ENCODE data around the gene CENPQ.

CENPQ gene

DNA sequence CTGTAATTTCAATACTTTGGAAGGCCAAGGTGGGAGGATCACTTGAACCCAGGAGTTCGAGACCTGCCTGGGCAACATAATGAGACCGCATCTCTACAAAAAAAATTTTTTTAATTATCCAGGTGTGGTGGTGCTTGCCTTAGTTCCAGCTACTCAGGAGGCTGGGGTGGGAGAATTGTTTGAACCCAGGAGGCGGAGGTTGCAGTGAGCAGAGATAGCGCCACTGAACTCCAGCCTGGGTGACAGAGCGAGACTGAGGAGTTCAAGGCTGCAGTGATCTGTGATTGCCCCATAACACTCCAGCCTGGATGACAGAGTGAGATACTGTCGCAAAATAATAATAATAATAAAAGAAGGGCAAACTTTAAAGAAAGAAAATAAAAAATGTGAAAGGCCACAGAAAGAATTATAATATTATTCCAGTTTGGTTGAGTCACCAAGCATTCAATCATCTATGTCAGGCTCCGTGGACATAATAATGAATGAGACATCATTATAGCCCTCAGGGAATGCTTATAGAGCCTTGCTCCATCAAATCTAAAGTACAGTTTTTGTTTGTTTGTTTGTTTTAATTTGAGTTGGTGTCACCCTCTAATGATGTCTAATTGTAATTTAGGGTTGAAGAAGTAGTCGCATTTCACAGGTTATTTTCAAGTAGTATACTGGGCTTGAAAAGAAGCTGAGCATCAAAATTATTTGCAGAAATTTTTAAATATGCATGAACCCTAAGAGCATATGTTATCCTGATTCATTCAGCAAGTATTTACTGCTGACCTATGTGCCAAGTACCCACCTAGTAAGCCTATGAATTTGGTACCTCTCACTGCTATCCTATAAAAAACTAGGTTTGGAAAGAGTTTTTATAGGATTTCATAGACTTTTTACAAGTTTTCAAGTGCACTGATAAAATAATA, 51.7 kb downstream of the CENPQ start:
- no peaks in the 10 kb centered on the region for H3K4me1 ChIP-seq
- in situ Hi-C loops (cut with MboI; ENCODE audit: low sequenced_read_pairs): no loop called here
- no peaks in the 10 kb centered on the region for H3K36me3 ChIP-seq (replicated peaks)
- no peaks in the 10 kb centered on the region for H3K9me3 ChIP-seq
- DNase-seq (ENCODE audit: low spot score in 2 of 2): no peak
- no peak overlapping the region for H3K4me3 ChIP-seq
- H3K27me3 ChIP-seq (ENCODE audit: low read depth): no peaks in the 10 kb centered on the region

DNA sequence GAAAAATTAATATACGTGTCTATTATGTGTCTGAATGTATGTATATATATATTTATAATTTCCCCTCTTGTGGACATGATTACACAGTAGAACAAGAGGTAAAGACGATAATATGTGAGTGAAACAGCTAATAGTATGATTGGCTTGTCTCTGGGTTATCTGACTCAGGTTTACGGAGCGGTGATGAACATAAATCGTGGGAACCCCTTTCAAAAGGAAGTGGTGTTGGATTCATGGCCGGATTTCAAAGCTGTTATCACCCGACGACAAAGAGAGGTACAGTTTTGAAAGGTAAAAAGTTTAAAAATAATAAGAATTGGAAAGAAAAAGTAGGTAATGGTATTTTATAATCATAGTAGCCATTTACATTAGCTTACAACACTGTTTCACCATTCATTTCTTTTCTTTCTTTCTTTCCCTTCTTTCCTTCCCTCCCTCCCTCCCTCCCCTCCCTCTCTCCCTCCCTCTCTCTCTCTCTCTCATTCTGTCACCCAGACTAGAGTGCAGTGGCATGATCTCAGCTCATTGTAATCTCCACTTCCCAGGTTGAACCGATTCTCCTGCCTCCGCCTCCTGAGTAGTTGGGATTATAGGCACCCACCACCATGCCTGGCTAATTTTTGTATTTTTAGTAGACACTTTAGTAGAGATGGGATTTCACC, 52.4 kb downstream of the CENPQ start:
- no peaks in the 10 kb centered on the region for H3K27me3 ChIP-seq (ENCODE audit: low read depth)
- in situ Hi-C loops (cut with MboI; ENCODE audit: low sequenced_read_pairs): no loop called here
- H3K9me3 ChIP-seq: no peaks in the 10 kb centered on the region
- H3K36me3 ChIP-seq (replicated peaks): no peaks in the 10 kb centered on the region
- H3K4me1 ChIP-seq: no peaks in the 10 kb centered on the region
- no peak overlapping the region for H3K4me3 ChIP-seq
- no peak for DNase-seq (ENCODE audit: low spot score in 2 of 2)

DNA sequence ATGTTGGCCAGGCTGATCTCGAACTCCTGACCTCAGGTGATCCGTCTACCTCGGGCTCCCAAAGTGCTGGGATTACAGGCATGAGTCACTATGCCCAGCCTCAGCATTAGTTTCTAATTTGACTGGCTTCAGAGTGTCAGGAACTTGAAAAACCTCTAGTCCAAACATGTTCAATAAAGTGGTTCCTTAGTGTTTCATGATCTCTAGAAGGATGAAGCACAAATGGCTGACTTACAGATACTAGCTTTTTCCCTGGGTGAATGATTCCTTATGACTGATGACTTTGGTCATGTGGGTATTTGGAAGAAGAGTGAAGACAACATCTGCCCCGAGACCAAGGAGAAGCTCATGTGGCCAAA, 53.0 kb downstream of the CENPQ start:
- no peak for DNase-seq (ENCODE audit: low spot score in 2 of 2)
- no peaks in the 10 kb centered on the region for H3K36me3 ChIP-seq (replicated peaks)
- no peak overlapping the region for H3K4me3 ChIP-seq
- H3K27me3 ChIP-seq (ENCODE audit: low read depth): no peaks in the 10 kb centered on the region
- in situ Hi-C loops (cut with MboI; ENCODE audit: low sequenced_read_pairs): no loop called here
- no peaks in the 10 kb centered on the region for H3K9me3 ChIP-seq
- no peaks in the 10 kb centered on the region for H3K4me1 ChIP-seq

DNA sequence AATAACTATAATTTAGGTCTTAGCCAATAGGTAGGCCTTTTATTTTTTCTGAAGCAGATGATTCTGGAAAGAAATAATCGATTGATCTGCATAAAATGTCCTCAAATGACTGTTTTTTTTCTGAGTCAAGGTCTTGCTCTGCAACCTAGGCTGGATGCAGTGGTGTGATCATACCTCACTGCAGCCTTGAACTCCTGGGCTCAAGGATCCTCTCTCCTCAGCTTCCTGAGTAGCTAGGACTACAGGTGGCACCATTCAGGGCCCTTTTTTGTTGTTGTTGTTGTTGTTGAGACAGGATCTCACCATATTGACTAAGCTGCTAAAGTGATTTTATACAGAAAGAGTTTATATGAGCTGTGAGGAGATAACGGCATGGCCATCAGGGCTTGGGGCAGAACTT, 54.7 kb downstream of the CENPQ start:
- no peak for DNase-seq (ENCODE audit: low spot score in 2 of 2)
- no peak overlapping the region for H3K4me3 ChIP-seq
- H3K27me3 ChIP-seq (ENCODE audit: low read depth): no peaks in the 10 kb centered on the region
- in situ Hi-C loops (cut with MboI; ENCODE audit: low sequenced_read_pairs): no loop called here
- no peaks in the 10 kb centered on the region for H3K4me1 ChIP-seq
- no peaks in the 10 kb centered on the region for H3K36me3 ChIP-seq (replicated peaks)
- no peaks in the 10 kb centered on the region for H3K9me3 ChIP-seq

DNA sequence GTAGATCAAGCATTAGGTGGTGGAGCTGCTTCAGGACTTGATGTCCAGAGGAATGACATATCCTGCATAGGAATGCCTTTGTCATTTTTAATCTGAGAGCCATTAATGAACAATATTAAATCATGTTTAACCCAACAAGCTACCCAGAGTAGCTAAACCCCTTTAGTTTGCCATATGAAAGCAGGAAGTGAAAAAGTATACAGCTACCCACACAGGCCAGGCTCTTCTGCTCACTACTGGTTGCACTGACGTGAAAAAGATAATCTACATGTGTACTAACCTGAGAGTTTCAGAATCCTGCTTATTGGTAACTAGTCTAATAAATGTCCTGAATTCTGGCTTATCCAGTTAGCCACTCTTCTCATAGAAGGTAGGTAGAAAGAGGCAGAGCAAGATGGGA, 56.5 kb downstream of the CENPQ start:
- in situ Hi-C loops (cut with MboI; ENCODE audit: low sequenced_read_pairs): no loop called here
- no peak overlapping the region for H3K4me3 ChIP-seq

DNA sequence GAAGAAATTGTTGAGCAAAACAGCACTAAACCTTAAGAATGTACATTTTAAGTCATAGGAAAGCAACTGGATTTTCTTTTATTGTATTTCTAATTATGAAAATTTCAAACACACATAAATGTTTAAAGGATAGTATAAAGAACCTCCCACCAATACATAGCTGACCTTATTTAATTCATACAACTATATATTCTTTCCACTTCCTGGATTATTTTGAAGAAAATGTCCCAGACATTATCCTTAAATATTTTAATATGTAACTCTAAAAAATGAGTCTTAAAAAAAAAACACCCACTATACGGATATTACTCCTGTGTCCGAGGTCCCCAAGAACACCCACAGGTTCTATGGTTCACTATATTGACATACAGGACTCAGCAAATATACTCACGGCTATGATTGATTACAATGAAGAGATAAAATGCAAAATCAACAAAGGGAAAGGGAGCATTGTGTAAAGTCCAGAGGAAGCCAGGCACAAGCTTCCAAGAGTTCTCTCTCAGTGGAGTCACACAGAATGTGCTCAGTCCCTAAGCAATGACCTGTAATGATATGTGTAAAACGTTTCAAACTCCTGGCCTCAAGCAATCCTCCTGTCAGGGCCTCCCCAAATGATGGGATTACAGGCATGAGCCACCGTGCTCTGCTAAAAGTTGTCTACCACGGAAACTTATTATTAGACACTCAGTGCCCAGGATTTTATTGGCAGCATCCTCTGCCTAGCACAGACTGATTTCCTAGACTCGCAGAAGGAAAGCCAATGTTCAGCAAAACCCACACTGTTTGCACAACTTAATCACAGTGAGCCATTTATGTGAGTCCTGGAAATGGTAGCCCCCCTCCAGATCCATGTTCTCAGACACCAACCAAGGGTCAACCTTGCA, 59.8 kb downstream of the CENPQ start:
- Histone ChIP-seq H3K36me3 (replicated peaks) (no peaks in the 10 kb centered on the region), H3K27me3 (ENCODE audit: low read depth) (no peaks in the 10 kb centered on the region), H3K9me3 (no peaks in the 10 kb centered on the region), H3K4me1 (no peaks in the 10 kb centered on the region), H3K4me3 (no peak overlapping the region)
- no peak for DNase-seq (ENCODE audit: low spot score in 2 of 2)
- in situ Hi-C loops (cut with MboI; ENCODE audit: low sequenced_read_pairs): no loop called here

More for the DNA sequence above, 56.5 kb downstream of the CENPQ start:
- Histone ChIP-seq H3K4me1 (no peaks in the 10 kb centered on the region), H3K9me3 (no peaks in the 10 kb centered on the region), H3K36me3 (replicated peaks) (no peaks in the 10 kb centered on the region), H3K27me3 (ENCODE audit: low read depth) (no peaks in the 10 kb centered on the region)
- no peak for DNase-seq (ENCODE audit: low spot score in 2 of 2)

DNA sequence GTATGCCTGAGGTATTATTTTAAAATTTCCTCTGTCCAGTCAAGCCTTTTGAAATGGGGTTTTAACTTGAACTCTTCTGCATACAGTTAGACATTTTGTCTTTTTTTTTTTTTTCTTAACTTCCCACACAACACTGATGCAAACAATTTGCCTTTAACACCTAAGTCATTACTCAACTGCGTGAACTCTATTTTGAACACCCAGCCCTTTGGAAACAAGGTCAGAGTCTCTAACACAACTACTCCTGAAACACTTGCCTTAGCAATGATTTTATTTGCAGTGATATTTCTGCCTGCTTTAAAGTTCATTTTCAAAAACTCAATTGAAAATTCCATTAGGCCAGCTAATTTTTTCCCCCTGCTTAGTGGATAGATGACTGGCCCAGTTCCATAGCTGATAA, 60.7 kb downstream of the CENPQ start:
- Histone ChIP-seq H3K36me3 (replicated peaks) (no peaks in the 10 kb centered on the region), H3K9me3 (no peaks in the 10 kb centered on the region), H3K4me1 (no peaks in the 10 kb centered on the region), H3K4me3 (no peak overlapping the region), H3K27me3 (ENCODE audit: low read depth) (no peaks in the 10 kb centered on the region)
- no peak for DNase-seq (ENCODE audit: low spot score in 2 of 2)
- in situ Hi-C loops (cut with MboI; ENCODE audit: low sequenced_read_pairs): no loop called here

DNA sequence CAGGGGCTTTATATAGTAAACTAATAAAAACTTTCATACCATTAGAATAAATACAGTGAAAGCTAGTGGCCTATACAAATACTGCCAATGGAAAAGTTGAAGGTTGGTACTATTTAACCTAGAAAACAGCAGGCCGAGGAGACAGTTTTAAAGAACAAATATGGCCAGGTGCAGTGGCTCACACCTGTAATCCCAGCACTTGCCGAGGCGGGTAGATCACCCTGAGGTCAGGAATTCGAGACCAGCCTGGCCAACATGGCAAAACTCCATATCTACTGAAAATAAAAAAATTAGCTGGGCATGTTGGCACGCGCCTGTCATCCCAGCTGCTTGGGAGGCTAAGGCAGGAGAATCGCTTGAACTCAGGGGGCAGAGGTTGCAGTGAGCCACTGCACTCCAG, 61.4 kb downstream of the CENPQ start:
- Histone ChIP-seq H3K4me3 (no peak overlapping the region), H3K9me3 (no peaks in the 10 kb centered on the region), H3K36me3 (replicated peaks) (no peaks in the 10 kb centered on the region), H3K4me1 (no peaks in the 10 kb centered on the region), H3K27me3 (ENCODE audit: low read depth) (no peaks in the 10 kb centered on the region)
- in situ Hi-C loops (cut with MboI; ENCODE audit: low sequenced_read_pairs): no loop called here
- DNase-seq (ENCODE audit: low spot score in 2 of 2): no peak

DNA sequence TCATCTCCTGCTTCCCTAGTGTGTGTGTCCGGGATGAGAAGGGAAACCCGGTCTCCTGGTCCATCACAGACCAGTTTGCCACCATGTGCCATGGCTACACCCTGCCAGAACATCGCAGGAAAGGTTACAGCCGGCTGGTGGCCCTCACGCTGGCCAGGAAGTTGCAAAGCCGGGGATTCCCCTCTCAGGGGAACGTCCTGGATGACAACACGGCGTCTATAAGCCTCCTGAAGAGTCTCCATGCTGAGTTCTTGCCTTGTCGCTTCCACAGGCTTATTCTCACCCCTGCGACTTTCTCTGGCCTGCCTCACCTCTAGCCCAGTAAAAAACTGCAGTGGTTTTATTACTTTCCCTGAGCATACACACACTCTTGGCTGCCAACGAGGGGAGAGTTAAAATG, 63.4 kb downstream of the CENPQ start:
- in situ Hi-C loops (cut with MboI; ENCODE audit: low sequenced_read_pairs): no loop called here
- H3K4me1 ChIP-seq: no peaks in the 10 kb centered on the region
- H3K9me3 ChIP-seq: no peaks in the 10 kb centered on the region
- DNase-seq (ENCODE audit: low spot score in 2 of 2): no peak
- no peak overlapping the region for H3K4me3 ChIP-seq
- peaks cover 3% of the 10 kb centered on the region; the same call in 1 of the 2 replicates for H3K27me3 ChIP-seq (ENCODE audit: low read depth)
- H3K36me3 ChIP-seq (replicated peaks): no peaks in the 10 kb centered on the region

DNA sequence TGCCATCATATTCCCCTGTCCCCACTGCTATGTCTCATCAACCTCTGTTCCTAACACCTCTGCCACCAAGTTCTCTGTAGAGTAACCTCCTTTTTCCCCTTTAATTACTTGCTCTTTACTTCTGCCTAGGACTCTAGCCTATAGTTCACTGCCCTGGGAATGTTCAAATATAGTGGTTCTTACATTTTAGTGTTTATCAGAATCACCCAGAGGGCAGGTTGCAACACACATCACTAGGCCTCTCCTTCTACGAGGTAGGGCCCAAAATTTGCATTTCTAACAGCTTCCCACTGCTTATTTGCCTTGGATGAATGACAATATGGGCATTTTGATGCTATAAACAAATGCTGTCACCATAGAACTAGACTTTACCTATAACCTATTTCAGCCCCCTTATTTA, 64.2 kb downstream of the CENPQ start:
- no peaks in the 10 kb centered on the region for H3K4me1 ChIP-seq
- H3K27me3 ChIP-seq (ENCODE audit: low read depth): peaks cover 3% of the 10 kb centered on the region; the same call in 1 of the 2 replicates
- DNase-seq (ENCODE audit: low spot score in 2 of 2): no peak
- H3K4me3 ChIP-seq: no peak overlapping the region
- no peaks in the 10 kb centered on the region for H3K9me3 ChIP-seq
- in situ Hi-C loops (cut with MboI; ENCODE audit: low sequenced_read_pairs): no loop called here
- no peaks in the 10 kb centered on the region for H3K36me3 ChIP-seq (replicated peaks)

DNA sequence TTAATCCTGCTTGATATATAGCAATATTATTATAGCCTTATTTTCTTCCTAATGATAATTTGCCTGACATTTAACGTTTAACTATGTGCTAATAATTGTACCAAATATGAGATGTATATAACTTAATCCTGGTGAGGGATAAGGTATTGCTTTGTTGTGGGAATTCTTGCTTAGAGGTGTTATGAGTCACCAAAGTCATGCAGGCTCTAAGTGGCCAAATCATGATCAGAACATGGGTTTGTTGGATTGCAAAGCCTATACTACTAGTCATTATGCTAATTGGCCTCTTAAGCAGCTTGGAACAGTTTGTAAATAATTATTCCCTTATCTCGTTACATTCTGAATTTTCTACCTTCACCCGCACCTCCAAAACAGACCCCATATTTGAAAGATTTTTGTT, 65.4 kb downstream of the CENPQ start:
- DNase-seq (ENCODE audit: low spot score in 2 of 2): no peak
- in situ Hi-C loops (cut with MboI; ENCODE audit: low sequenced_read_pairs): no loop called here
- Histone ChIP-seq H3K9me3 (no peaks in the 10 kb centered on the region), H3K4me1 (no peaks in the 10 kb centered on the region), H3K36me3 (replicated peaks) (no peaks in the 10 kb centered on the region), H3K4me3 (no peak overlapping the region), H3K27me3 (ENCODE audit: low read depth) (peaks cover 3% of the 10 kb centered on the region; the same call in 1 of the 2 replicates)

DNA sequence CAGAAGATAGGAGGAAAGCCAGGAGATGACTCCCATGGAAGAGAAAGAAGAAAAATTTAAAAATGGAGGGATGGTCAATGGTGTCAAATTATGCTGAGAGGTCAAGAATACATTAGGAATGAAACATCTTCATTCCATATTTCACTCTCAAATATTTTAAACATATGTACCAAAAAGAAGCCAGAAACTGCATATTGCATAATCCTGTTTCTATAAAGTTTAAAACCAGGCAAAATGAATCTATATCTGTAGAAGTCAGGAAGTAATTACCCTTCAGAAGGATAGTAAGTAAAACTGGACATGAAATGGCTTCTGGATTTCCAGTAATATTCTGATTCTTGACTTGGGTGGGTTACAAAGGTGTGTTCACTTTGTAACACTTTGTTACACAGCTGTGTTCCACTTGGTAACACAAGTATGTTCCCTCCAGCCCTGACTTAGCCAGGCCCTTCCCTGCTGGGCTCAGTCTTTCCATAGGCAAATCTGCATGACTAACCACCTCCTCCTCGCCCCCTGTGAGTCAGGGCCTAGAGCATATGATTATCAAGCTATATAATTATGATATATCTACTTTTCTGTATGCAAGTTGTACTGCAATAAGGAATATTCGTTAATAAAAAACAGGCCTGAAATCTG, 67.1 kb downstream of the CENPQ start:
- H3K36me3 ChIP-seq (replicated peaks): no peaks in the 10 kb centered on the region
- no peaks in the 10 kb centered on the region for H3K9me3 ChIP-seq
- H3K27me3 ChIP-seq (ENCODE audit: low read depth): peaks cover 3% of the 10 kb centered on the region; the same call in 1 of the 2 replicates
- DNase-seq (ENCODE audit: low spot score in 2 of 2): no peak
- H3K4me1 ChIP-seq: no peaks in the 10 kb centered on the region
- no peak overlapping the region for H3K4me3 ChIP-seq
- in situ Hi-C loops (cut with MboI; ENCODE audit: low sequenced_read_pairs): no loop called here

DNA sequence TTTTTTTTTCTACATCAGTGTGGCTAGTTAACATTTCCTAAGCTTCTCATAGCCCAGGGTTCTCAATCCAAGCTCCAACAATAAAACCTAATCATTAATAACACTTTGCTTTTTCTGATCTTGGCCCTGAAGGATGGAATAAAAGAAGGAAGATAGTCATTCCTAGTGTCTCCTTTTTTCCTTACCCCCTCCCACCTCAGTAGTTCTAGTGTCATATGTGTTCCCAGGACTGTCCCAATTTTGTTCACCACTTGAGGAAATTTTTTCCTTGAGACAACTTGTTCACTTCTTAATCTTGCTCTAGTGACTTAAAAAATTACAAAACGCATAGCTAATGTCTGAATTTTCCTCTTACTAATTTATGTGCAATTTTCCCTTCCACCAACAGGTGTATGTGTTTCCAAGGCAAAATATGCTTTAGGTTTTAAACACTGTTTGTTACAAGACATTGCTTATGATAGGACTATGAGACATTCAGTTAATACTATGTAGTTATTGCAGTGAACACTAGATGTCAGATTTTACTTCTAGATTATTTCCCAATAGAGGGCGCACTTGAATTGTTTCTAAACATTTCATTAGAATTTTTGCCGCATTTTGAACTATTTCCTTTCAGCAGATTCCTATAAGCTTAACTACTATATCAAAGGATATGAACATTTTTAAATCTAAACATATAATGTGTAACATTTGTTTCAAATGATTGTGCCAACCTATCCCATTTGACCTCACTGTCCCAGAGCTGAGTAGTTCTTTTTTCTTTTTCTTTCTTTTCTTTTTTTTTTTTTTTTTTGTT, 68.8 kb downstream of the CENPQ start:
- Histone ChIP-seq H3K9me3 (no peaks in the 10 kb centered on the region), H3K4me3 (no peak overlapping the region), H3K4me1 (no peaks in the 10 kb centered on the region), H3K27me3 (ENCODE audit: low read depth) (peaks cover 3% of the 10 kb centered on the region; the same call in 1 of the 2 replicates), H3K36me3 (replicated peaks) (no peaks in the 10 kb centered on the region)
- peak in 1 of 2 experiments; percentile 80 for DNase-seq (ENCODE audit: low spot score in 2 of 2)
- in situ Hi-C loops (cut with MboI; ENCODE audit: low sequenced_read_pairs): no loop called here

Measured in HAP-1 (cell line).